GM18498 (cell line): ENCODE results near the gene SDCBP2.

Experiments
- ATAC-seq: cut with Tn5 transposase; IDR thresholded peaks from one replicate; pipeline ENCODE4 v1.9.1; 2021; ENCODE audit warnings: mild to moderate bottlenecking, moderate library complexity; ENCODE audit not compliant: unreplicated experiment

Gene SDCBP2

DNA sequence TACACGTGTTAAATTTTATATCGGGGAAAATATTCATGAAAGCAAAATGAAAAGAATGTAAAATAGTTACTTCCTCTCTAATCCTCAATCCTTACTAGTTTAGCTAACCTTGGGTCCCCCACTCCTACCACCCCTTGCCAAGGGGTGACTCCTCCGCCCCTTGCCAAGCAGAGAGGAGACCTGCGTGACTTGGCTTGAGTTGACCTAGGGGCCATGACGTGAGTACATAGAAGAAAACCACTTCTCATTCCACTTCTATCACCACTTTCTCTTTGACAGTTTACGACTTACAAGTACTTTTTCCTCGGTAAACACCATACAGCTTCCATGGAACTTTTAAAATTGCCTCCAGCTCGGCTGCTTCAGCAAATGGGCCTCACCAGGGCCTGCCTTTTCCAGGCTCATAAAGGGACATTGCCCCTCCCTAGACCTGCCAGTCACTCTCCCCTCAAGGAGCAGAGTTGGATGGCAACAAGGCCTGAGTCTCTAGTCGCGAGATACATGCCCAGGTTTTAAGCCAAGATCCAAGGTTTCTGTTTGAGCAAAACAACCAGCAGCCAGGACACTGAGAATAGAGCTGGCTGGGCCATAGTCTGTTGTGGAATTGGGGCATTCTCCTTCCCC lies 29.9 kb downstream of the SDCBP2 start:
- no peak for ATAC-seq

DNA sequence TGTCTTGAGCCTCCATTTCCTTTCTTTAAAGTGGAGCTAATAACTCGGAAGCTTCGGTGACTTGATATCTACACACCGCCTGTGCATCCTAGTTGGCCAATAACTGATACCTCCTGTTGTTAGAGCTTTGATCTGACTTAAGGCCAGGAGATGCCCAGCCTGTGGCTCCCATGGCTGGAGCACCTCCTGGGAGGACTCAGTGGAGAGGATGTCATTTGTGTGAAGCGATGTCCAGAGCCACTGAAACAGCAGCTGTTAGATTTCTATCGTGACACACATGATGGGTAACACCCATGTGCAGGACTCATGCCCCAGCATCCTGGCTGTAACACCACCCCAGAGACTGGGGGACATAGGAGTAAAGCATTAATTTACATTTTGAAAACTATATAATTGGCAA lies 30.8 kb downstream of the SDCBP2 start:
- ATAC-seq, result no peak

GRCh38 chr20:1297486-1297885 lies 31.5 kb downstream of the SDCBP2 start:
- ATAC-seq, result no peak

GRCh38 chr20:1296922-1297321 lies 32.0 kb downstream of the SDCBP2 start:
- ATAC-seq, result no peak

DNA sequence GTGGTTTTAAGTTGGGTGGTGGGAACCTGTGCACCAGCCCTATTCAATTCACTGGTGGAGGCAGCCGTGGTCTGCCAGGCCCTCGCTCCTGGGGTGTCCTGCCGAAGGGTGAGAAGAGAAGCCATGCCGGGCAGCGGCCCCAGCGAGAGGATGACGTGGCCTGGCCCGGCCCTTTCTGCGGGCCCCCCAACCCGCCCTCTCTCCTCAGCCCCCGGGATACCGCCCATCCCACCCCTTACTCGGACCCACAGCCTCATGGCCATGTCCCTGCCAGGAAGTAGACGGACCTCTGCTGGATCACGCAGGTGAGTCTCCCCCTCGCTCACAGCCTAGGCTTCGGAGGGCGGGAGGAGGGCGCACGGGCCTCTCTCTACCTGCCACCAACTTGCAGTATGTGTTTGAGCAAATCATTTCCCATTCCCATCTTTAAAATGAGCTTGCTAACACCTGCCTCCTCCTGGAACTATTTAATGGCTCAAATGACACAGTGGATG lies 32.8 kb downstream of the SDCBP2 start:
- no peak for ATAC-seq

GRCh38 chr20:1295276-1295930 lies 33.5 kb downstream of the SDCBP2 start:
- ATAC-seq, result no peak

DNA sequence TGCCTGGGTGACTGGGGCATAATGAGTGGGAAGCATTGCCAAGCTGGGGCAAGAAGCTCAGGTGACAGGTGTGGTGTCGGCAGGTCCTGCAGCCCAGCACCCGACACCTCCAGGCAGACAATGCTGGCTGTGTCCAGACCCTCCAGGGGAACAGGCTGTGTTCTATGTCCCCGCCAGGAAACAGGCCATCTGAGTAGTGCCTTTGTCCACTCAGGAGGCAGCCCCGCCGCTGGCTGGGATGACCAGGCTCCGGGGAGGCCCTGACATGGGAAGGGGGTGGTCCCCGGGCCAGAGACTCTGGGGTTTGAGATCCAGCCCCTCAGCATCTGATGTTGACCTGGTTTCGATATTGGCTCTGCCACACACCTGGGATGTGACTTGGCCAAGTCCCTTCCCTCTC lies 34.4 kb downstream of the SDCBP2 start:
- no peak for ATAC-seq

GRCh38 chr20:1293641-1294379 lies 35.1 kb downstream of the SDCBP2 start:
- no peak for ATAC-seq

DNA sequence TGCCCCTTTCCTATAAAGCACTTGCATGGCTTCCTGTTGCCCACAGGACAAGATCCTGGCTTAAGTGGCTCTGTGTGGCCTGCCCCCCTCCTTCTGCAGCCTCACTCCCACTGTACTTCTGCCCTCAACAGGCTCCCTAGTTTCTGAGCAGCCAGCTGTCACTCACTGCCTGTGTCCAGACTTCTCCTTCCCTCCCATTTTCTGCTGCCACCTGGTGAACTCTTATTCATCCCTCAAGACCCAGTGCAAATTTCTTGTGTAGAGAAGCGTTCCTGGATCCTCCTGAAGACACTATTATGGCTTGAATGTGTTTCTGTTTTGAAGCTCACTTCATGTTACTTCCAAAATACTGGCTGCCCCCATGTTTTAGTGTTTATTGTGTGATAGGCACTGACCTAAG lies 36.3 kb downstream of the SDCBP2 start:
- ATAC-seq, result no peak

DNA sequence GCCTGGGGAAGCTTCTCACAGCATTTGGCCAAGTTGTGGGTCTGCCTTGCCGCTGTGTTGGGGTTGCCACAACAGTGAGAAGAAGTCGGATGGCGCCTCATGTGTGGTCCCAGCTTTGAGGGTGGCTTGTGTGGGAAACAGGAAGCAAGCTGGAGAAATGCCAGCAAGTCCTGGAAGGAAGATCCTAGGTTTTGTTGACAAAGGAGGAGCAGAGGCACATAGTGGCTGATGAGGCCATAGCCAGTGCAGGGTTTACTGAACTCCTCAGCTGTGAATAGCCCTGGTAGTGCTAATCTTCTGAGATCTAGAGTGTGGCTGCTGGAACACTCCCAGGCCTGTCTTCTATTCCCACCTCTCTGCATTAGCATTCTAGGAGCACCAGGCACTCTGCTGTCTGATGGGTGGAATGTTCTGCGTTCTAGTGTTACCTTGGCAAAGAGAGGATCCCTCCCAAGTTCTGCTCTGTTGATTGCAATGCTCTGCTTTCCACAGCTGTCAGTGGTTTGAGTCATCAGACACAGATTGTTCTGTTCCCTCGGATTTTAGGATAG lies 37.7 kb downstream of the SDCBP2 start:
- no peak for ATAC-seq

- ATAC-seq, result no peak
These were observed 41.0 kb downstream of the SDCBP2 start for GRCh38 chr20:1287787-1288569.

- ATAC-seq, result peak; percentile 61
These were observed 41.6 kb downstream of the SDCBP2 start for GRCh38 chr20:1287306-1287705.

DNA sequence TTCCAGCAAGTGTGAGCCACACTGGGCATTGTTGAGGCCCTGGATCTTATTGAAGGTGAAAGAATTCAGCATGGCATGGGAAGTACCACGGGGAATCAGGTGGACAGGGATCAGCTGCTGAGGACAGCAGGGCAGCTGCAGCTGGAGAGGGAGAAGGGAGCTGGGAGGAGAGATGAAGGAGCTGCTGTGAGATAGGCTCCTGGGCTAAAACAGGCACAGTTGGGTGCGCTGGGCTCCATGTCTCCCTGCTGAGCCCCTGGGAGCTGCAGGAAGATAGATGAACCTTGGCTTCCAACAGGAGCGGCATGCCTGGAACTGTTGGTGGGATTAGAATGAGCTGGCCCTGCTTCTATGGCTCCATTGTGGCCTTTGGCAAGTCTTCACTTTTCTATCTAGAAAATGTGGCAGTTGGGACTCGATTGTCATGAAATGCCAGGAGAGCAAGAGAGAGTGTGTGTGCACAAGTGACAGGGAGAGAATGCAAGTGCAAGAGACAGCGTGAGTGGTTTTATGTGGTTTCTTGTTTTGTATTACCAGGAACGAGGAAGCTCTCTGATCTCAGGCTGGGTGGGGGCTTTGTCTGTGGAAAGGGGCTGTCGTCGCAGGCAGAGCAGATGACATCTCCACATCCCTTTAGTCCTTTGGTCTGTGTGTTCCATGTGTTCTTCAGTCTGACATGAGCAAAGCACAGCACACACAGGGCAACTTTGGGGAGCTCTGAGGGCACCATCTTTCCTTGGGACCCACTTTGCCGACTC lies 42.5 kb downstream of the SDCBP2 start:
- ATAC-seq, result no peak

GRCh38 chr20:1283522-1284510 lies 45.1 kb downstream of the SDCBP2 start:
- no peak for ATAC-seq

DNA sequence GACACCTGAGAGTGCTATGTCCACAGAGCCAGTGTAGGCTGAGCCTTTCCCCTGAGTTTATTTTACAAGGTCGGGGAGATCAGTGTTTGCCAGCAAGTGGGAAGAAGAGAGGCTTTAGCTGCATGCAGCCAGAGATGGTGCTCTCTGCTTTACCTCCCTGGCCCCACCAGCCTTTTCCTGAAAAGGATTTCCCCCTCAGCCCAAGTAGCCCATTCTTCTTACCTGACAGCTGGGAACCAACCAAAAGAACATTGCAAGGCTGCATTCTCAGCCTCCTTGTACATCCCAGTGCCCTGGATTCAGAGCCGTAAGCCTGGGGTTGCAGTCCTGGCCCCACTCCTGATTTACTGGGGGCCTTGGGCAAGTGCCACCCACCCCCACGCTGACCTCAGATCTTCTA lies 46.0 kb downstream of the SDCBP2 start:
- no peak for ATAC-seq

- no peak for ATAC-seq
These were observed 47.5 kb downstream of the SDCBP2 start for GRCh38 chr20:1281279-1282057.

DNA sequence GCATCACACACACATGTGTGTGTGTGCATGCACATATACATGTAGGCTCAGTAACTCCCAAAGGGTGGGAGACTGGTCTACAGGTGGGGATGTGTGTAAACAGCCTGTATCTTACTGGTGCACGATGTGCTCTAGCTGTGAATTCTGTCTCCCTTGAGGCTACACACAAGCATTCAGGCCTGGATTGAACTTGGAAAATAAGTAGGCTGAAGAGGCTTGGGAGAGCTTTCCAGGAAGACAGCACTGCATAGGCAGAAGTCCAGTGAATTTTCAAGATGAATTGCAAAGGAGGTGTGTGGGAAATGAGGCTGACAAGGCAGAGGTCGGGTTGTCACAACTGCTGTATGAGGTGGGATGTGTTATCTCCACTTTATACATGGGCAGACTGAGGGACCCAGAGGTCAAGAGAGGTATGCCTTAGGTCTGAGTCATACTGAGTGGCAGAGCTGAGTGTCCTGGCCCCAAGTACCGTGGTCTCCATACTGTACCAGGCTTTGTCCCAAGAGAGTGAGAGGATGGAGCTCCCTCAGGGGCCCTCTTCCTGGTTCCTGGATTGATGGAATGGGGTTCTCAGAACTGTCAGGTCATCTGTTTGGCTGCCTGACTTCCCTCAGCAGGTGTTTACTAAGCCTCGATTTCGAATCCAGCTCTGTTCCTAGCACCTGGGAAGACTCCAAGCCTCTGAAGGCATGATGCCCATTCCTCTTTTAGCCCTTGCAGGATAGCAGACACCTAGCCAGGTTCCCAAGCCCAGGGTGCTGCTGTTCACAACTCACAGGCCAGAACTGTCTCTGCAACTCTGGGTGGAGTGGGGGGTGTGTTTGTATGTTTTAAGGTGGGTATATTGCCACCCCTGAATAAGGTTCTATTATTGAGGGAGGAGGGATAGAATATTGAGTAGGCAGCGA lies 48.5 kb downstream of the SDCBP2 start:
- no peak for ATAC-seq
